Activated CD4-positive, alpha-beta memory T cell treated with anti-CD3 and anti-CD28 coated beads for 36 hours (primary cell): ENCODE measurements around the gene MAML2. TPM values are rescaled to one million over a fixed set of nuclear protein-coding genes. Genes with fewer than 3 reads are reported as not detected.

ENCODE experiments used
- CTCF ChIA-PET: fragments of 350-600 bp; sonication (Branson Sonifier 250); formaldehyde crosslinking; loops from one replicate; lab custom pipeline; 2021; ENCODE audit warnings: antibody characterized with exemption, inconsistent platforms; lab: Charles Lee
- POLR2A ChIA-PET: fragments of 350-600 bp; sonication (Branson Sonifier 250); formaldehyde crosslinking; loops from one replicate; lab custom pipeline; 2021; ENCODE audit warnings: antibody characterized with exemption; lab: Charles Lee
- DNase-seq: peaks from one replicate; pipeline ENCODE4 v3.0.0-alpha.2; 2020
- H3K27ac Mint-ChIP-seq: one replicate; pipeline ENCODE4 v1.8.0; 2021; ENCODE audit warnings: mixed read lengths
- H3K27me3 Mint-ChIP-seq: one replicate; pipeline ENCODE4 v1.8.0; 2021; ENCODE audit warnings: mixed read lengths
- H3K36me3 Mint-ChIP-seq: one replicate; pipeline ENCODE4 v1.8.0; 2021; ENCODE audit warnings: mixed read lengths
- H3K4me1 Mint-ChIP-seq: one replicate; pipeline ENCODE4 v1.8.0; 2021; ENCODE audit warnings: low read depth, mixed read lengths
- H3K4me3 Mint-ChIP-seq: one replicate; pipeline ENCODE4 v1.8.0; 2021; ENCODE audit warnings: mild to moderate bottlenecking, mixed read lengths
- H3K9me3 Mint-ChIP-seq: one replicate; pipeline ENCODE4 v1.8.0; 2021; ENCODE audit warnings: mixed read lengths
- intact Hi-C: fragments of 100-400 bp; cut with micrococcal nuclease; formaldehyde crosslinking; loops from one replicate; pipeline ENCODE4 v1.15.1; 2023
- total RNA-seq, 2 experiments: library from RNA; stranded (reverse); gene quantifications; one replicate each; pipeline ENCODE4 v1.2.3, GENCODE V29; 2021

MAML2 gene
- total RNA-seq, 2 experiments from 2014 or later = 24.2 TPM

- DNase-seq = peak; percentile 64
- intact Hi-C loops = loop anchor here (1.0 to 2.0 kb wide), 6 partner anchors 10 to 325 kb away; no protein-coding TSS in a partner anchor
- peaks cover 47% of the 10 kb centered on the region for H3K36me3 Mint-ChIP-seq
- H3K9me3 Mint-ChIP-seq = no peaks in the 10 kb centered on the region
- ChIA-PET CTCF (interaction anchor here (0.7 to 7.6 kb wide), 14 partner anchors 9 to 325 kb away, joined by 3 to 93 read pairs (median 6); no protein-coding TSS in a partner anchor), POLR2A (interaction anchor here (0.7 to 4.1 kb wide), 12 partner anchors 9 to 284 kb away, joined by 3 to 28 read pairs (median 6); partner anchors contain the start of genes CCDC82 and JRKL)
- peak overlapping the region; percentile 86 for H3K4me3 Mint-ChIP-seq
- no peaks in the 10 kb centered on the region for H3K27me3 Mint-ChIP-seq
- peaks cover 61% of the 10 kb centered on the region for H3K4me1 Mint-ChIP-seq
- peak overlapping the region; percentile 95 for H3K27ac Mint-ChIP-seq
Measured at GRCh38 chr11:96338910-96339705, 3.9 kb downstream of the MAML2 start.

- H3K27me3 Mint-ChIP-seq = no peaks in the 10 kb centered on the region
- H3K4me3 Mint-ChIP-seq = peak overlapping the region; percentile 86
- intact Hi-C loops = loop anchor here (1.0 to 2.0 kb wide), 6 partner anchors 8 to 323 kb away; no protein-coding TSS in a partner anchor
- peak overlapping the region; percentile 95 for H3K27ac Mint-ChIP-seq
- peak; percentile 77 for DNase-seq
- H3K9me3 Mint-ChIP-seq = no peaks in the 10 kb centered on the region
- peaks cover 67% of the 10 kb centered on the region for H3K4me1 Mint-ChIP-seq
- POLR2A ChIA-PET = interaction anchor here (0.7 to 4.1 kb wide), 6 partner anchors 51 to 133 kb away, joined by 3 to 28 read pairs (median 10); partner anchors contain the start of genes CCDC82 and JRKL
- peaks cover 47% of the 10 kb centered on the region for H3K36me3 Mint-ChIP-seq
- CTCF ChIA-PET = interaction anchor here (0.8 to 7.6 kb wide), 10 partner anchors 8 to 284 kb away, joined by 3 to 93 read pairs (median 5); no protein-coding TSS in a partner anchor
Measured at GRCh38 chr11:96337541-96338431, 5.2 kb downstream of the MAML2 start.

DNA sequence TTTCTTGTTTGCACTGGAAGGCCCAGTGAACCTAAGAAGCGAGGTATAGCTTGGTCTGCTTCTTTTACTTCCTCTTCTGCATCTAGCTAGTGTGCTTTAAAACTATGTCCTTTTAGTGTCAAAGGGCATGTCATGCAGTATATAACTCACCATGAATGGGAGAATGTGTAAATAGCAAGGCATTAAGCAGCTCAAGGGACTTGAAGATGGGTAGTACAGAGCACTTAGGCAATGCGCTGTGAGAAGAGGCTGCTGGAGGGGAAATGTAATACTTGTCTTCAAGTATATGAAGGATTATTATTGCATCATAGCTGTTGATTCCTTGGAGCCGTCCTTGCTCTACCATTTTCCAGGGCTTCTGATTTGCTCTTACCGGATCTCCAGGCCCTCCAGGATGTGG is 7.6 kb downstream of the MAML2 start:
- CTCF ChIA-PET = interaction anchor here (0.6 to 1.6 kb wide), 5 partner anchors 8 to 280 kb away, joined by 3 to 7 read pairs (median 3); partner anchors contain the start of gene MAML2
- intact Hi-C loops = no loop called here
- Mint-ChIP-seq H3K4me3 (no peak overlapping the region), H3K9me3 (no peaks in the 10 kb centered on the region), H3K27ac (no peak overlapping the region), H3K36me3 (peaks cover 39% of the 10 kb centered on the region), H3K27me3 (no peaks in the 10 kb centered on the region), H3K4me1 (peaks cover 84% of the 10 kb centered on the region)
- no peak for DNase-seq
- POLR2A ChIA-PET = interaction anchor here (0.7 kb wide), 1 partner anchor 50 kb away, joined by 3 read pairs; no protein-coding TSS in a partner anchor

DNA sequence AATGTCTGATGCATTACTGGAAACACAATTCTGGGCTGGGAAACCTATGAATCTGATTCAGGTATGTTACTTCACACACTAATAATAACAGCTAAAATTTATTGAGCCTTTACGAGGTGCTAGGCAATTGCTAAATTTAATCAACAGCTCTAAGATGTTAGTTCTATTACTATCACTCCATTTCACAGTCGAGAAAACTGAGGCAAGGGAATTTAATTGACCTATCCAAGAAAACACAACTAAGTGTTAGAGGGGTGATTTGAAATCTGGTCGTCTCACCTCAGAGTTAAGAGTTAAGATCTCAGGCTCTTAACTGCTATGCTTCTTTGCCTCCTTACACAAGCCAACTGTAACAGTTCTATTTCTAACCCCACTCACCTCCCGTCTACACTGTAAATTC is 8.8 kb downstream of the MAML2 start:
- ChIA-PET CTCF (interaction anchor here (1.2 to 1.6 kb wide), 2 partner anchors 9 to 243 kb away, joined by 3 to 7 read pairs; partner anchors contain the start of gene MAML2), POLR2A (no interaction called here)
- no peak overlapping the region for H3K4me3 Mint-ChIP-seq
- no peaks in the 10 kb centered on the region for H3K27me3 Mint-ChIP-seq
- no peak for DNase-seq
- intact Hi-C loops = no loop called here
- H3K36me3 Mint-ChIP-seq = peaks cover 30% of the 10 kb centered on the region
- no peaks in the 10 kb centered on the region for H3K9me3 Mint-ChIP-seq
- no peak overlapping the region for H3K27ac Mint-ChIP-seq
- H3K4me1 Mint-ChIP-seq = peaks cover 90% of the 10 kb centered on the region

GRCh38 chr11:96333191-96333719 is 9.7 kb downstream of the MAML2 start:
- Mint-ChIP-seq H3K9me3 (no peaks in the 10 kb centered on the region), H3K27ac (no peak overlapping the region), H3K4me3 (no peak overlapping the region), H3K27me3 (no peaks in the 10 kb centered on the region), H3K36me3 (peaks cover 35% of the 10 kb centered on the region), H3K4me1 (peaks cover 89% of the 10 kb centered on the region)
- intact Hi-C loops = no loop called here
- ChIA-PET POLR2A (interaction anchor here (1.0 to 2.2 kb wide), 2 partner anchors 8 to 10 kb away, joined by 4 to 13 read pairs; partner anchors contain the start of gene MAML2), CTCF (interaction anchor here (0.7 to 1.6 kb wide), 2 partner anchors 10 to 63 kb away, joined by 5 to 6 read pairs; partner anchors contain the start of gene MAML2)
- DNase-seq = no peak

DNA sequence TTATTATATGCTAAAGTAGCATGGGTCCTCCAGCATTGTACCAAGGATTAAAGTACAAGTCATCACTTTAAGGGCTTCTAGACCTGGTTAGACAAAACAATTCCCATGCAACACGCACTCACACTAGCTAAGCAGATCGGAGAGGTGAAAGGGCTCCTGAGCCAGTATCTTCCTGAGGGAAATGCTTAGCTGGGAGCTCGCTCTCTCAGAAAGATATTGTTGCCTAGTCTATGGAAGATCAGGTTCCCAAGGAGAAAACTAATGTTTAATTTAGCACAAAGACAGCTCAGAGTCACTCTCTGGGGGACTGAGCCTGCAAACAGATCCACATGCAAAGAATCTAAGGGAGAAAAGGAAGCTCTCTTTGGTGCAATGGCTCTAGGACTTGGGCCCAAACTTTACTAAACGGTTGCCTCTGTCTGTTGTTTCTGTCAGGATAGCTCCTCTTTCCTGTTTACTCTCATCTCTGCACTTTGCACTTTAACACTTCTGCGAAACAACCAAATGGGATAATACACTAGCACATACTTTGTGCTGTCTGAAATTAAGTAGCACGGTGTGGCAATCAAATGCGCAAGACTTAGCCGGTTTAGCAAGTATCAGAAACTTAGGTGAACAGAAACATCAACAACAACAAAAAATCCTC is 10.7 kb downstream of the MAML2 start:
- no peak overlapping the region for H3K4me3 Mint-ChIP-seq
- DNase-seq = no peak
- no peaks in the 10 kb centered on the region for H3K27me3 Mint-ChIP-seq
- intact Hi-C loops = no loop called here
- H3K4me1 Mint-ChIP-seq = peaks cover 80% of the 10 kb centered on the region
- H3K9me3 Mint-ChIP-seq = no peaks in the 10 kb centered on the region
- no peak overlapping the region for H3K27ac Mint-ChIP-seq
- CTCF ChIA-PET = interaction anchor here (0.7 to 1.6 kb wide), 5 partner anchors 8 to 143 kb away, joined by 3 to 6 read pairs (median 4); partner anchors contain the start of gene MAML2
- peaks cover 29% of the 10 kb centered on the region for H3K36me3 Mint-ChIP-seq
- POLR2A ChIA-PET = interaction anchor here (0.6 to 2.2 kb wide), 4 partner anchors 9 to 118 kb away, joined by 3 to 13 read pairs (median 4); partner anchors contain the start of gene MAML2

GRCh38 chr11:96331699-96332116 is 11.3 kb downstream of the MAML2 start:
- DNase-seq = no peak
- intact Hi-C loops = no loop called here
- Mint-ChIP-seq H3K9me3 (no peaks in the 10 kb centered on the region), H3K36me3 (peaks cover 26% of the 10 kb centered on the region), H3K4me1 (peaks cover 79% of the 10 kb centered on the region), H3K27ac (no peak overlapping the region), H3K27me3 (no peaks in the 10 kb centered on the region), H3K4me3 (no peak overlapping the region)
- CTCF ChIA-PET = interaction anchor here (1.3 to 1.6 kb wide), 3 partner anchors 12 to 142 kb away, joined by 3 to 6 read pairs (median 4); partner anchors contain the start of gene MAML2
- POLR2A ChIA-PET = interaction anchor here (0.6 to 2.2 kb wide), 2 partner anchors 10 to 86 kb away, joined by 4 to 13 read pairs; partner anchors contain the start of gene MAML2

DNA sequence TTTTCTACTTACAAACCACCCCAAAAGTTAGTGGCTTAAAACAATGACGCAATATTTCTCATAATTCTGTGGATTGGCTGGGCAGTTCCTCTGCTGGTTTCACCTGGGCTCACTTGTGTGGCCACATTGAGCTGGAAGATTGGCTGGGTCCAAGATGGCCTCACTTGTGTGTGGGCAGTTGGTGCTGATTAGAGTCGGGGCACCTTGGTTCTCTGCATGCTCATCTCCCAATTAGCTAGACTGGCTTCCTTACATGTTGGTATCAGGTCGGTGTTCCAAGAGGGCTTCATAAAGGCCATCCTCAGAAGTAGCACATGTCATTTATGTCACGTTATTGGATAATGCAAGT is 12.5 kb downstream of the MAML2 start:
- peak overlapping the region; percentile 20 for H3K27ac Mint-ChIP-seq
- ChIA-PET CTCF (interaction anchor here (0.9 to 1.7 kb wide), 4 partner anchors 8 to 87 kb away, joined by 3 to 9 read pairs (median 7); partner anchors contain the start of gene MAML2), POLR2A (interaction anchor here (1.5 kb wide), 1 partner anchor 8 kb away, joined by 5 read pairs; no protein-coding TSS in a partner anchor)
- no peak for DNase-seq
- H3K9me3 Mint-ChIP-seq = no peaks in the 10 kb centered on the region
- intact Hi-C loops = no loop called here
- H3K4me3 Mint-ChIP-seq = no peak overlapping the region
- peaks cover 77% of the 10 kb centered on the region for H3K4me1 Mint-ChIP-seq
- H3K27me3 Mint-ChIP-seq = no peaks in the 10 kb centered on the region
- H3K36me3 Mint-ChIP-seq = peaks cover 22% of the 10 kb centered on the region

DNA sequence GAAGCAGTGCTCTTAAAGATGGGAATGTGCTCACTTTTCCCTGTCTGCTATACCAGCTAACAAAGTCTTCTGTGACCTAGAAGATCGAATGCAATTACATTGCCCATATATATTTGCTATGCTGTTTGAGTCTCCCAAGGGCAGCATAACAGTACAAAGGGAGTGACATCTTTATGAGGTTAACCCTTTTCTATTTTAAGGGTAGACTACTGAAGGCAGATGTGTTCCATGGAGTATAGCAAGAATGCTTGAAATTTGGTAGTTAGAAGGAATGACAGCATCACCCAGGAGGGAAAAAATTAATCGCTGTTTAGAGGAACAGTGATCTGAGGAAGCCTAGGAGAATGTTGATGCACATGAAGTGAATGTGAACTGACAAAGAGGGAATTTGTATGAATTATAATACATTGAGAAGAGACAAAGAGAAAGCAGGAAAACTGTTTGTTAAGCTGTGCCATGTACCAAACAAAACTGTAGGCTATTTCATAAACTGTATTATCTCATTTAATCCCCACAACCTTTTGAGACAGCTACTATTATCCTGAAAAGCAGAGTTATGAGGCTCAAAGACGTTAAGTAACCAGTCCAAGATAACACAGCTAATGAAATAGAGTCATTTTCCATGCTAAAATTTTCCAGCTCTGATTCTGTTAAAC is 13.0 kb downstream of the MAML2 start:
- Mint-ChIP-seq H3K4me3 (no peak overlapping the region), H3K9me3 (no peaks in the 10 kb centered on the region), H3K27me3 (no peaks in the 10 kb centered on the region), H3K4me1 (peaks cover 80% of the 10 kb centered on the region), H3K36me3 (peaks cover 21% of the 10 kb centered on the region), H3K27ac (peak overlapping the region; percentile 82)
- ChIA-PET CTCF (interaction anchor here (0.9 to 1.7 kb wide), 4 partner anchors 9 to 87 kb away, joined by 3 to 9 read pairs (median 7); partner anchors contain the start of gene MAML2), POLR2A (interaction anchor here (0.6 to 1.5 kb wide), 2 partner anchors 9 to 271 kb away, joined by 3 to 5 read pairs; no protein-coding TSS in a partner anchor)
- intact Hi-C loops = loop anchor here (1.0 kb wide), 1 partner anchor 8 kb away; no protein-coding TSS in a partner anchor
- no peak for DNase-seq

DNA sequence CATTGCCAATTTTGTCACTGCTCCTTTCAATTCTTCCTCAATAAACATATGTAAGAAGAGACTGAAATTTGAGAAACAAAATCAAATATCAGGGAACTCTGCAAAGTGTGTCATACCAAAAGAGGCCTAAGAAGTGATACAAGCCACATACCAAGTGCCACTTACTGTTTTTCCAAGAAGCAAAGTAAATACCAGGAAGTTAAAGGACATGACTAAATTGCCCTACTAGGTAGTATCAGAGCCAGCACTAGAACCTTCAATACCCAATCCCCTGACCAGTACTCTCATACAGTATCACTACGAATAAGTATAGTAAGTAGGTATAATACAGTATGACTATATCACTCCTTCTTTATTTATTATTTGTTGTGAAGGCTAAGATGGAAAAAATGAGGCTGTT is 13.6 kb downstream of the MAML2 start:
- H3K36me3 Mint-ChIP-seq = peaks cover 22% of the 10 kb centered on the region
- H3K4me3 Mint-ChIP-seq = no peak overlapping the region
- H3K4me1 Mint-ChIP-seq = peaks cover 78% of the 10 kb centered on the region
- intact Hi-C loops = loop anchor here (1.0 kb wide), 1 partner anchor 9 kb away; no protein-coding TSS in a partner anchor
- DNase-seq = no peak
- no peaks in the 10 kb centered on the region for H3K27me3 Mint-ChIP-seq
- POLR2A ChIA-PET = interaction anchor here (0.6 to 1.5 kb wide), 3 partner anchors 9 to 271 kb away, joined by 3 to 5 read pairs (median 3); no protein-coding TSS in a partner anchor
- CTCF ChIA-PET = interaction anchor here (0.9 to 1.7 kb wide), 4 partner anchors 9 to 86 kb away, joined by 3 to 9 read pairs (median 7); partner anchors contain the start of gene MAML2
- H3K9me3 Mint-ChIP-seq = no peaks in the 10 kb centered on the region
- H3K27ac Mint-ChIP-seq = peak overlapping the region; percentile 82
